GM18909 (cell line): Measurements from ENCODE around the gene TBX21.
"Not testable (repeated sequence)": the region's sequence is repeated elsewhere in the genome, so short reads cannot be mapped to it uniquely, and the experiment has no call there.

Experiments used
- ATAC-seq: cut with Tn5 transposase; IDR thresholded peaks from one replicate; pipeline ENCODE4 v1.9.1; 2021; ENCODE audit warnings: mild to moderate bottlenecking; ENCODE audit not compliant: unreplicated experiment, poor library complexity

TBX21 gene

DNA sequence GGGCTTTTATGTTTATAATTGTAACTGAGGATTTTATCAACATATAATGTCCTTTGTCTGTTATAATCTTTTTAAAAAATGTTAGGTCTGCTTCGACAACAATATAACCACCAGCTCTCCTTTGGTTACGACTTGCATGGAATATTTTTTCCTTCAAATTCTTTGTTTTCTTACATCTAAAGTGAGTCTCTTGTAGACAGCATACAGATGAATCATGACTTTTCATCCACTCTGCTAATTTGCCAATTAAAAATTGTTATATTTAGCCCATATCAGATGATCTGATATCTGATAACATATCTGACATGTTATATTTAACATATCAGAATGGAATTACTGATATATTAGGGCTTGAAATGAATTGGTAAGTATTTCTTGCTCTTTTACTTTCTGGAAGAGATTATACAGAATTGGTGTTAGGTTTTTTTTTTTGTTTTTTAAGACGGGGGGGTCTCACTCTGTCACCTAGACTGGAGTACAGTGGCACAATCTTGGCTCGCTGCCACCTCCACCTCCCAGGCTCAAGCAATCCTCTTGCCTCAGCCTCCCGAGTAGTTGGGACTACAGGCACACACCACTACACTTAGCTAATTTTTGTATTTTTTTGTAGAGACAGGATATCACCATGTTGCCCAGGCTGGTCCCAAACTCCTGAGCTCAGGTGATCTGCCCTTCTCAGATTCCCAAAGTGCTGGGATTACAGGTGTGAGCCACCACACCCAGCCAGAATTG lies 27.5 kb downstream of the TBX21 start:
- no peak for ATAC-seq

- no peak for ATAC-seq
Measured at GRCh38 chr17:47762728-47763127, 29.7 kb downstream of the TBX21 start.

DNA sequence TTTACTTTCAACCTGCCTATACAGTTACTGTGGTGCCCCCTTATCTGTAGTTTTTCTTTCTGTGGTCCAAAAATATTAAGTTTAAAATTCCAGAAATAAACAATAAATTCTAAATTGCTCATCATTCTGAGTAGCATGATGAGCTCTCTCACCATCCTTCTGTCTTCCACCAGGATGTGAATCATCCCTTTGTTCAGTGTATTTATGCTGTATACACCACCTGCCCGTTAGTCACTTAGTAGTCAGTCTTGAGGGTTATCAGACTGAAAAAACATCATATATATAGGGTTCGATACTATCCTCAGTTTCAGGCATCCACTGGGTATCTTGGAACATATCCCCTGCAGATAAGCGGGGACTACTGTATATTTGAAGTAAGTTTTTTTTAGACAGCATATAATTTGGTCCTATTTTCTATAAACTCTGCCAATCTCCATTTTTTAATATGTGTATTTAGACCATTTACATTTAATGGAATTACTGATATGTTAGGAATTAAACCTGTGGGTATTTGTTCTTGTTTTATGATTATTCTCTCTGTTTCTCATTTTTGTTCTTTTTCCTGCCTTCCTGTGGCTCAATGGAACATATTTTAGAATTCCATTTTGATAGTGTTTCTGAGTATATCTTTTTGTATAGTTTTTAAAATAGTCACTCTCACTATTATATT lies 31.0 kb downstream of the TBX21 start:
- ATAC-seq, result no peak

GRCh38 chr17:47773649-47774048 lies 40.6 kb downstream of the TBX21 start:
- ATAC-seq, result not testable (repeated sequence)

- no peak for ATAC-seq
Measured at GRCh38 chr17:47774331-47774730, 41.3 kb downstream of the TBX21 start.

DNA sequence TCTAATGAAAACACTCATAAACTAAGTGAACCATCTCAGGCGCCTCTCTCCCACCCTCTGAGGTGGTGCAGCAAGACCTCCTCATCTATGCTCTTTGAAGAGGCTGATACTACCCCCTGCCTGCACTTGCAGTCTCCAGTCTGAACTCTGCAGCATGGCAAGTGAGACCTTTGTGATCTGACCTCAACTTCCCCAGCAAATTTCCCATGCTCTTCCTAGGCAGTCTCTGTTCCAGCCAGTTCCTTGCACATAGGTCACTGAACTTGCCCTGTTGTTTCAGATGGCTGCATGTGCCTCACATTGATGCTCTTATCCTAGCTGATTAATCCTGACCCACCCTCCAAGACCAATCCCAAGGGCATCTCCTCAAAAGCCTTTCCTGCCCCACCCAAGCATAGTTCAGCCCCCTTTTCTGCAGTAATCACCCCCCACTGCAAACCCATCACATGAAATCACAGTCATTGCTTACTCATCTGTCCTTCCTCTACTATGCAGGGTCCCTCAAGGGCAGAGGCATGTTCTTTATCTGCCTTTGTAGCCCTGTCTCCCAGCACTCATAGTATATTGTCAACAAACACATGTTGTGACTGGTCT lies 42.0 kb downstream of the TBX21 start:
- ATAC-seq, result no peak

DNA sequence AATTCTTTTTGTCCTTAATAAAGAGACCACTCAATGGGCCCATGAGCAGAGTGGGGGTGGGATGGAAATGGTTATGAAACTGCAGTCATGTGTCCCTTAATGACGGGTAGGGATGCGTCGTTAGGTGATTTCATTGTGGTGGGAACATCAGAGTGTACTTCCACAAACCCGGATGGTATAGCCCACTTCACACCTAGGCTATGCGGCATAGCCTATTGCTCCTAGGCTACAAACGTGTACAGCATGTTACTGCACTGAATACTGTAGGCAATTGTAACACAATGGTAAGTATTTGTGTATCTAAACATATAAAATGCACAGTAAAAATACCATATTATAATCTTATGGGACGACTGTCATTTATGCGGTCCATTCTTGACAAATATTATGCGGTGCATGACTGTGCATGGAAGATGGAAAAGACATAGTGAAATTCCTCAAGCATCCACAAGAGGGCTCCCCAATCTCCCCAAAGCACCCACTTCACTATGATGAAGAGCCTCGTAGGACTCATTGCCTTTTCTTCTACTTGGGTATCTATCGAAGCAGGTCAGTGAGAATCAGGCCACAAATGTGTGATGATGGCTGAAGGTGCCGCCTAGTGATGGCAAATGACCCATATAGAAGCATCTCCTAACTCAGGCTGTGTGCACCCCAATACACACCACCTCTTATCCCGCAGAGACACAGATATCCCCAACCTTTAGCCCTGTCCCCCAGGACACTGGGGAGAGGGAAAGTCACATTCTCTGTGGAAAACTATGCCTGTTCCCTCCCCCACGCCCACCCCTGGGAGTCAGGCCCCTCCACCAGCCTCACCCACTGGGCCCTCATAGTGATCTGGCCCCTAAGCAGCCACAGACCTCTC lies 43.5 kb downstream of the TBX21 start:
- ATAC-seq, result no peak

GRCh38 chr17:47778184-47778635 lies 45.2 kb downstream of the TBX21 start:
- no peak for ATAC-seq

GRCh38 chr17:47781397-47781796 lies 48.4 kb downstream of the TBX21 start:
- ATAC-seq, result no peak

DNA sequence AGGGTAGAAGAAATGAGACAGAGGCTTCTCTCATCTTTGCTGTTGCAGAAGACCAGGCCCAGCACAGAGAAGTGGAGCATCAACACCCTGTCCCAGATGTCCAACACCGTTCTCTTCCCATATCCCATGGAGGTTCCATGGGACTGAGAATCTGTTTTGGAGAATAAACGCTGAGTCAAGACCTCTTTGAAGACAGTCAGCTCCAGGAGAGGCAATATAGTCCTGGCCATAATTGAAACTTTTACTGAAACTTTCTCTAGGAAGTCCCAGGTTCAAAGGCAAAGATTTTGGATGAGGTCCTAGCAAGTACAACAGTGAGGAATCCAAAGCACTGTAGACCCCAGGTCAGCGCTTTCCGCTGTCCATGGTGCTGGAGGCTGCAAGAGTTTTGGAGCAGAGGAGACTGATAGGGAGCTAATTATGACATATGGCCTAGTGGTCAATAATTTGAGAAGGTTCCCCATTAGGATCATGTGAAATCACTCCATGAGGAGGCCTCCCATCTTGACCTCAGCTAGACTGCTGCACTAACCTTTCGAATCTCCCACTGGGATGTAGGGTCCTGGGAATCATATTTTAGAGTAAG lies 52.6 kb downstream of the TBX21 start:
- ATAC-seq, result no peak

DNA sequence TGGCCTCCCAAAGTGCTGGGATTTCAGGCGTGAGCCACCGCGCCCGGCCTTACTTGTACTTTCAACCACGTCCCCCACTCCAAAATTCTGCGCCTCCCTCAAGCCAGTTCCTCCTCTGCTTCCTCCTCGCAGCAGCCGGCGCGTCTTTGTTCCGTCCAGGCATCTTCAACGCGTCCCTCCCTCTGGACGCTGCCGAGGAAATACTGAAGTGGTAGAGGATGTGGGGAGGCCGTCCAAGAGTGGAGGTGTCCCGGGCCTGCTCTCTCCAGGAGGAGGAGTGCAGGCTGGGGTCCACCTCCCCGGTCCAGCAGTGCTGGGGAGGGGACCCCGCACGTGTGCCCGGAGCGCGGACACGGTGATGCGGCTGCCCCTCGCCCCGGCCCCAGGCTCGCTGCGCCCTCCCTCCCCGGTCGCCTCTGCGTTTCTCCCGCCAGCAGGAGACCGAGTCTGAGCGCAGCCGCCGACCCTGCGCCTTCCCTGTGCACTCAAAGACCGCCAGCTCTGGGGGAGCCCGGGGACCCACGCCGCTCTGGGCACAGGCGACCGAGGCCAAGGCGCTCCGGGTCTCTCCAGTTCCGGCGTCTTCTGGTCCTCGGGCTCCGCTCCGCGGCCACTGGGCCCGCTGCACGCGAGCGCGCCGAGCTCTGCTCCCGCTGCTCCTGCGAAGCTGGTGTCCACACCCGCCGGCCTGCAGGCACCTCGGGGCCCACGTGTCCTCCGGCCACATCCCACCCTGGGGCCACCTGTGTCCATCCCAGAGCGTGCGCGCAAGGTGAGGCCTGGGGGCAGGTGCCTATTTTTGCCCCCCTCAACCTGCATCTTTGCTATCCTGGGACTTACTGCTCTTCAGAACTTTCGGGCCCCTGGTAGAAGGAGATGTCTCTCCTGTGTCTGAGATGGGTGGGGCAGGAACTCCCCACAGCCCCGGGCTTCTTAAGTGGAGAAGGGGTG lies 56.9 kb downstream of the TBX21 start:
- no peak for ATAC-seq

- no peak for ATAC-seq
Measured at GRCh38 chr17:47791025-47791424, 58.0 kb downstream of the TBX21 start.

GRCh38 chr17:47792457-47792856 lies 59.4 kb downstream of the TBX21 start:
- no peak for ATAC-seq

DNA sequence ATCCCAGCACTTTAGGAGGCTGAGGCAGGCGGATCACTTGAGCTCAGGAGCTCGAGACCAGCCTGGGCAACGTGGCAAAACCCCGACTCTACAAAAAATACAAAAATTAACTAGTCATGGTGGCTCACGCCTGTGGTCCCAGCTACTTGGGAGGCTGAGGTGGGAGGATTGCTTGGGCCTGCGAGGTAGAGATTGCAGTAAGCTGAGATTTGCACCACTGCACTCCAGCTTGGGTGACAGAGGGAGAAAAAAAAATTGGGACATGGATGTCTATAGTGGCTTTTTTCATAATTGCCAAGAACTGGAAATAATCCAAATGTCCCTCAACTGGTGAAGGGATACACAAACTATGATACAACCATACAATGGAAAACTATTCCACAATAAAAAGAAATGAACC lies 59.9 kb downstream of the TBX21 start:
- no peak for ATAC-seq
